LHCN-M2 (cell line): ENCODE measurements around the gene ZNF502. TPM values are rescaled to one million over a fixed set of nuclear protein-coding genes. Genes with fewer than 3 reads are reported as not detected.
"Not testable (repeated sequence)": the region's sequence is repeated elsewhere in the genome, so short reads cannot be mapped to it uniquely, and the experiment has no call there.

ENCODE experiments used
- DNase-seq: peaks from one replicate; pipeline ENCODE4 v3.0.0-alpha.2; 2012; ENCODE audit warnings: low read depth
- polyA plus RNA-seq: library from polyadenylated mRNA; unstranded; fragments of >200 nt; gene quantifications from one replicate; pipeline ENCODE4 v1.2.1, GENCODE V29; 2012; ENCODE audit warnings: missing spikeins
- total RNA-seq: library from RNA; depleted of rRNA; stranded (reverse); fragments of >200 nt; gene quantifications from 2 replicates; pipeline ENCODE4 v1.2.3, GENCODE V29; 2014; rRNA removed

ZNF502 gene
- 2.5 and 4.3 TPM in 2 replicates for total RNA-seq
- polyA plus RNA-seq, result 1.2 TPM

DNA sequence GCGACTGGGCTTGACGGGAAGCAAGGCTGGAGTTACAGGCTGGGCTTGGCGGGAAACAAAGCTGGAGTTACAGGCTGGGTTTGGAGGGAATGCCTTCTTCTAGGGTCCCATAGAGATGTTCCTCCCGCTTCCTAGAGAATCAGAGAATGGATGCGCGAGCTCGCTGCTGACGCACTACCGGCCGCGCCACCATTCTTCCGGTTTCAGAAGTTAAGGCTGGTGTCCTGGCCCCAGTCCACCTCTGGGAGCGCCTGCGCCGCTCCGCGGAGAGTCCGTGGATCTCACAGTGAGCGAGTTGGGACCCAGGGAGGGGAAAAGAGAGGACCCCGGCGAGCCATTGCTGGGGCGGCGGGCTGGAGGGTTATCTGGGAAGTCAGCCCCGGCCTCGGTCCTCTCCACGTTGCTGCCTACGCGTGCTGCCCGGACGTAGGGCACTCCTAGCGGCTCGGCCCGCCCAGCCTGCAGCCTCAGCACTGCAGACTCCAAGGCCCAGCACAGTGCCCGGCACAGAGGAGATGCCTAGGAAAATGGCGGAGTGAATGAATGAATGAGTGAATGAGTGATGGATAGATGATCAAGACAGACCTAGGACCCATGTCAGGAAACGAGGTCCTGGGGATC is at the start of gene ZNF502:
Gene ZNF502, plus strand, starts transcription at position 206 of the 621 bp plus-strand sequence. CDS start 7,602 bp downstream, outside the sequence.
- peak; percentile 80 for DNase-seq

DNA sequence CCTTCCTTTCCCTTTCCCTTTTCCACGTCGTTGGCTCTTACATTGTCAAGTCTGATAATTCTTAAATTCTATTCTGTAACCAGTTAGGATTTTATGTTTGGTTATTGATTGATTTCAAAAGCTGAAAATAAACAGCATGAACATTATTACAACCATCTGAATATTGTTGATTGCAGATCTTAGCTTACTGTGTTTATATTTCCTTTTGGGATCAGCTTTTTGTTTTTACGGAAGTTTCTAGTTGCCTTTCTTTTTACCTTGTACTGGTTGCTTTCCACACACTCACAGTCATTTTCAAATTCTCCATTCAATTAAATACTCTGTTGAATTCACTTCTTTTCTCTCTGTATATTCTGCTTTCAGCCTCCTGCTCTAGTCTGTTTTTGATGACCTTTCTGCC is 47.3 kb upstream of the ZNF502 start:
- no peak for DNase-seq

DNA sequence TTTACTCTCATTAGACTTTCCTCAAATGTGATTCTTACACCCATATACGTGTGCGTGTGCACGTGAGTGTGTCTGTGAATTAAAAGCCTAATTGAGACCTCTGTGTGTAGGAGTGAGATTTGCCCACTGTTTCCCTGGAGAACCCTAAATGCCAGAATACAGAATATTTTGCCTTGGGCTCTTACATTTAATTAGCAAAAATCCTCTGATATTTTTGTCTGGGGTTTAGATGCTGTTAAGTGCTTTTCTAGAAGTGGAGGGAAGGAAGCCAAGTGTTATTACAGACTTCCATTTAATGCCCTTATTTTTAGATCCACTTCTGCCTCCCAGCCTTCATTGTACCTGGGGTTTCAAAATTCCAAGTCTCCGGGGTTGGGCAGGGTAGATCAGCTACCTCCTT is 46.1 kb upstream of the ZNF502 start:
- no peak for DNase-seq

DNA sequence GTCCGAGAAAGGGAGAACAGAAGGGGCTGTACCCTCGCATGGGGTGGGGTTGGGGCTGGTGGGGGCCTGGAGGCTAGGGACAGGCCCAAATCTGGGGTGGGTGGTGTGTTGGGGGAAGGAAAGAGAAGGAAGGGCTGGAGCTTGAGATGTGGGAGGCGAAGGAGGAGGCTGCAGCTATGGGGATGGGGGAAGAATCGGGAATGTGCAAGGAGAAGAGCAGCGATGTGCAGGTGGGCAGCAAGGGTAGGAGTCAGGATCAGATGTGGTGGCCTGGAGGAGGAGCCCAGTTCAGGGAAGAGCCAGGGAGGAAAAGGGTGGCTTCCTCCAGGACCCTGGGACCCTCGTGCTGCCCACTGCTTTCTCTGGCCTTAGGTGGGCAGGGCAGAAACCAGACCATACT is 42.7 kb upstream of the ZNF502 start:
- DNase-seq, result no peak

DNA sequence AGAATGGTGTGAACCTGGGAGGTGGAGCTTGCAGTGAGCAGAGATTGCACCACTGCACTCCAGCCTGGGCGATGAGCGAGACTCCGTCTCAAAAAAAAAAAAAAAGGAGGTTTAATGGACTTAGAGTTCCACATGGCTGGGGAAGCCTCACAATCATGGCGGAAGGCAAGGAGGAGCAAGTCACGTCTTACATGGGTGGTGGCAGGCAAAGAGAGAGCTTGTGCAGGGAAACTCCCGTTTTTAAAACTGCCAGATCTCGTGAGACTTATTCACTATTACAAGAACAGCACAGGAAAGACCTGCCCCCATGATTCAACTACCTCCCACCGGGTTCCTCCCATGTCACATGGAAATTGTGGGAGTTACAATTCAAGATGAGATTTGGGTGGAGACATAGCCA is 39.0 kb upstream of the ZNF502 start:
- not testable (repeated sequence) for DNase-seq

DNA sequence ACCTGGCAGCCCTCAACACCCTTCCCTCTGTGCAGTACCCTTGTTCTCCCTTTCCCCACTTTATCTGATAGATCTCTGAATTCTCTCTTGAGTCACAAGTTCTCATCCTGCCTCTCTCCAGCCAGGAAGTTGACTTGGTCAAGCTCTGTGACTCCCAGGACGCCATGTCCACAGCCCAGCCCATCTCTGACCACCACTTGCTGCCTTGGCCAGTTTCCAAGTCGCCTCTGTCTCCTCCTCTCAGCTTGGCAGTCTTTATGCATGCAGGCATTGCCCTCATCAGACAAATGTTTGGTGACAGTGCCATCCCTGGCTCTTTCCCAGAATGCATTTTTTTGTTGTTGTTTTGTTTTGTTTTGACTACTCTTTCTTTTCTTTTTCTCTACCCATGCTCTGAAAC is 38.2 kb upstream of the ZNF502 start:
- DNase-seq, result peak; percentile 38

DNA sequence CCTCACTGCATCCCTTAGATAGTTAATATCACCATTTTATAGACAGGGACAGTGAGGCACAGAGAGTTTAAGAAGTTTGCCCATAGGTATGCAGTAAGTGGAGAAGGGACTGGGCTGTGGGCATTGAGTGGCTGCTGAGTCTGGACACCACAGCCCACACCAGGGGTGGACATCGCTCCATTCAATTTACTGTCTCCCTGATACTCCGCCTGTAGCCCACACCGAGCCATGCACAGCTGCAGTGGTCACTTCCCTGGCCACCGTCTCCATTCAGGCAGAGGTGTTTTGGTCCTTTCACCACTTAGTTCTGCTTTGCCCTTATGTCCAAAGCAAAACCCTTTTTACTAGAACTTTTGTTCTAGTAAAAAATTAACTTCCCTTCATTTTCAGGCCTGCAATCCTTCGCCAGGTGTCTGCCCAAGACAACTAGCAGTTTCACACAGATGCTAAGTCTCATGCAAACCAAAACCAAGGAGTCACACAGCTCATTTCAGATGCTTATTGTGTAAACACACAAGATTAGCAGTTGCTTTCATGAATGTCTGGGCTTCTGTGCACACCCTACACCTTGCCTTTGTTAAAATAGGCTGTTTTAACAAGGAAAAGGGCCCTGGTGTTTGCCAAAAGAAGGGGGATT is 33.9 kb upstream of the ZNF502 start:
- DNase-seq, result no peak

DNA sequence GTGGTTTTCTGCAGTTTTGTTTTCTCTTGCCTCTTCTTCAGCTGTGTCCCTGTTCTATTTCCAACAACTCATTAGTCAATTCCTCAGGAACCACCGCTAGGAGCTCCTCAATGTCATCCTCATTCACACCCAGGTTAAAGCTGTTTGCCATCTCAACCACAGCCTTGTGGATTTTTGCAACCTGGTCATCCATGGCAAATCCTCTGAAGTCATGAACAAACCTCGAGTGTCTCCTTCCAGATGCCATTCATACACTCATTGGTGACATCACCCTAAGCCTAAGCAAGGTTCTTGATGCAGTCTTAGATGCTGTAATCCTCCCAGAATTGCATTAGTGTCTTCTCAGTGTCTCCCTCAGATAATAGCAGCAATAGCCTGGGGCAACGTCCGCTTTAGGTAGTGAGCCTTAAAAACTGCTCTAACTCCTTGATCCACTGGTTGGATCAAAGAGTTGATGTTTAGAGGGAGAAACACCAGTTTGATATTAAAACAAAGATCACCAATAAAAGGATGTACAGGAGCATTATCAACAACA is 31.5 kb upstream of the ZNF502 start:
- peak; percentile 36 for DNase-seq

DNA sequence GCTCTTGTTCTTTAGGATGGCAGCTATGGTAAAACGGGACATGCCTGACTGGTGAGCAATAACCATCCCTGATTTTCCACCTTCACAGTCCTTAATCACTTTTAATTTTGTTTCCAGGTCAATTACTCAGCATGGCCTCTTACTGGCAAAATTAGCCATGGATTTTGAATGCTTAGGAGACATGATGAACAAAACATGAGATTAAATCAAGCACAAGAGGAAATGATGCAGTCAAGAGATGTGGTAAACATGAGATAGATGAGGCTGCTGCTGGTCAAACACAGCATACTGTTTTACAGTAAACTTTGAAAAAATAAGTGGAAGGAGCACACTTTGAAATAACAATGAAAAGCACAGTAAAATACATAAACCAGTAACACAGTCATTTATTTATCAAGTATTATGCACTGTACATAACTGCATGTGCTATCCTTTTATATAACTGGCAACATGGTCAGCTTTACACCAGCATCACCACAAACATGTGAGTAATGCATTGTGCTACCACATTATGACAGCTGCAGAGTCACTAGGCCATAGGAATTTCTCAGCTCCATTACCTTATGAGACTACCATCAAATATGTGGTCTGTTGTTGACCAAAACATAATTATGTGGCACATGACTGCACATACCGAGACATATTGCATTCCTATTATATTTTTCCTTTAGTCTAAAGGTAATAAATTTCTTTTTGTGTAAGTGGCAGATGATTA is 30.1 kb upstream of the ZNF502 start:
- peak; percentile 99 for DNase-seq

DNA sequence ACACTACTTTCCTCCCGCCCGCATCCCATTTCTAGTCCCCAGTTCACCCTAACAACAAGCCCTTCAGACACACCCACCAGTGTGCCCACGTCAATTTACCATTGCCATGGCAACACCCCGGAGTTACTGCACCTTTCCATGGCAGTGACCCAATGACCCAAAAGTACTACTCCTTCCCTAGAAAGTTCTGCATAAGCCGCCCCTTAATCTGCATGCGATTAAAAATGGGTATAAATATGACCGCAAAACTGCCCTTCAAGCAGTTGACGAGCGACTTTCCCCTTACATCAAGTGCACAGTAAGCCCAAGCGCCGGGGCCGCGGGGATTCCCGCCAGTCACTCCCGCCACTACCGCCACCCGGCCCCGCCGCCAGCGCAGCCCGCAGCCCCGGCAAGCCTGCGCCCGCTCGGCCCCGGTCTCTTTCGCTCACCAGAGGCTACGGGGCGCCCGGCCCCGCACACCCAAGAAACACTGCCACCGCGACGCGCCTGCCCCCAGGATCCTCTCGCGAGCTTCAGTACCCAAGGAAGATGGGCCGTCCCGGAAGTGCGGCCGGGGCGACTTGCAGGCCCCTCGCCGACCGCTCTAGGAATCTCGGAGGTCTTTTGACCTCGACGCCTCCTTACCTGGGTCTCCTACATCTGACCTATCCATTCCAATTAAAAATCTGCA is 27.2 kb upstream of the ZNF502 start:
- no peak for DNase-seq

DNA sequence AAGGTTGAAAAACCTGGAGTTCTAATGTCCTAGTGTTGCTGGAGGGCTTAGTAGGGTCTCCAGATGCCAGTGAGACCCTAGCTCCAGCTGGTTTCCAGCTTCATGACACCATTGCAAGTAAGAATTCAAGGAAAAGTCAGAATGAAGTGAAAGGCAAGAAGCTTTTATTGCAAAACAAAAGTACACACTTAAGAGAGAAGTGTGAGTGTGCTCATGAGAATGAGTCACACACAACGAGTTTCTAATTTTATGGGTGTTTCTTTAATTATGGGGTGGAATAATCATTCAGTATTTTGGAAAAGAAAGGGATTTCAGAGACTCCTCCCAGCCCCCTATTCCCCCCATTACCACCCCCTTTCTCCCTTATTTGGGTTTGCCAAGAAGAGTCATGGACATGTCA is 24.6 kb upstream of the ZNF502 start:
- DNase-seq, result no peak

DNA sequence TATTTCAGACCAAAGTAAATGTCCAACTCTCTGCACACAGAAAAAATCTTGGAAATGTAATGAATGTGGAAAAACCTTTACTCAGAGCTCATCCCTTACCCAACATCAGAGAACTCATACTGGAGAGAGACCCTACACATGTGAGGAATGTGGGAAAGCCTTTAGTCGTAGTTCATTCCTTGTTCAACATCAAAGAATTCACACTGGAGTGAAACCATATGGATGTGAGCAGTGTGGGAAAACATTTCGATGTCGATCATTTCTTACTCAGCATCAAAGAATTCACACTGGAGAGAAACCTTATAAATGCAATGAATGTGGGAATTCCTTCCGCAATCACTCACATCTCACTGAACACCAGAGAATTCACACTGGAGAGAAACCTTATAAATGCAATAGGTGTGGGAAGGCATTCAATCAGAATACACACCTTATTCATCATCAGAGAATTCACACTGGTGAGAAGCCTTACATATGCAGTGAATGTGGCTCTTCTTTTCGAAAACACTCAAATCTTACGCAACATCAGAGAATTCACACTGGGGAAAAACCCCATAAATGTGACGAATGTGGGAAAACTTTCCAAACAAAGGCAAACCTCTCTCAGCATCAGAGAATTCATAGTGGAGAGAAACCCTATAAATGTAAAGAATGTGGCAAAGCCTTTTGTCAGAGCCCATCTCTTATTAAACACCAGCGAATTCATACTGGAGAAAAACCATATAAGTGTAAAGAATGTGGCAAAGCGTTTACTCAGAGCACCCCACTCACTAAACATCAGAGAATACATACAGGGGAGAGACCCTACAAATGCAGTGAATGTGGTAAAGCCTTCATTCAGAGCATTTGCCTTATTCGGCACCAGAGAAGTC is 9.0 kb downstream of the ZNF502 start:
- DNase-seq, result no peak

DNA sequence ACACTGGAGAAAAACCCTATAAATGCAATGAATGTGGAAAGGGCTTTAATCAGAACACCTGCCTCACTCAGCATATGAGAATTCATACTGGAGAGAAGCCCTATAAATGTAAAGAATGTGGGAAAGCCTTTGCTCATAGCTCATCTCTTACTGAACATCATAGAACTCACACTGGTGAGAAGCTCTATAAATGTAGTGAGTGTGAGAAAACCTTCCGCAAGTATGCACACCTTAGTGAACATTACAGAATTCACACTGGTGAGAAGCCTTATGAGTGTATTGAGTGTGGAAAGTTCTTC is 9.6 kb downstream of the ZNF502 start:
- DNase-seq, result no peak

DNA sequence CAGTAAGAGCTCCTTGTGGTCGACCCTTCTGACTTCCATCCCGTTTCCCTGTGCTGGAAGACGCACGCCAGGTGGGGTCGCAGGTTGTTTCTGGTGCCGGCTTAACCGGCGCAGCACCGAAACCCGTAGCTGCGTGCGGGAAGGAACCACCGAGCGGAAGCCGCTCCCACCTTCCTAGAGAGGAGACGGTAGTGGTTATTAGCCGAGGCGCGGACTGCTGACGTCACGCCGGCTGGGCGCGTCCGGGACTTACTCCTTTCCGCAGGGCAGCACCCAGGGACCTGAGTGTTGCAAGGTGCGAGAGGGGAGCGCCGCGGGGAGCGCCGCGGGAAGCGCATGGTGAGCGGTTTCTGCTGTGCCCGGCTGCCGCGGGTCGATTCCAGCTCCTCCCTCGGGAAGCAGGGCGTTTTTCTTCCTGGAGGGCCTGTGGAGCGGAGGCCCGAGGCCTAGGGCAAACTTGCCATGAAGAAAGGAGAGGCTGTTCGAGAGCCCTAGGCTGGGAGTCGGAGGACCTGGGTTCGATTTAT is 17.0 kb downstream of the ZNF502 start, which contains the start of gene ZNF501:
Gene ZNF501, plus strand, starts transcription at position 252 of the 527 bp plus-strand sequence. CDS start 4,787 bp downstream, outside the sequence.
- DNase-seq, result peak; percentile 62

DNA sequence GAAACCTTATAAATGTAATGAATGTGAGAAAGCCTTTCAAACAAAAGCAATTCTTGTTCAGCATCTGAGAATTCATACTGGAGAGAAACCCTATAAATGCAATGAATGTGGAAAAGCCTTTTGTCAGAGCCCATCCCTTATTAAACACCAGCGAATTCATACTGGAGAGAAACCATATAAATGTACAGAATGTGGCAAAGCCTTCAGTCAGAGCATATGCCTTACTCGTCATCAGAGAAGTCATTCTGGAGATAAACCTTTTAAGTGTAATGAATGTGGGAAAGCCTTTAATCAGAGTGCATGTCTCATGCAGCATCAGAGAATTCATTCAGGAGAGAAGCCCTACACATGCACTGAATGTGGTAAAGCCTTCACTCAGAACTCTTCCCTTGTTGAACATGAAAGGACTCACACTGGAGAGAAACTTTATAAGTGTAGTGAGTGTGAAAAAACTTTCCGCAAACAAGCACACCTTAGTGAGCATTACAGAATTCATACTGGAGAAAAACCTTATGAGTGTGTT is 22.2 kb downstream of the ZNF502 start:
- DNase-seq, result no peak

DNA sequence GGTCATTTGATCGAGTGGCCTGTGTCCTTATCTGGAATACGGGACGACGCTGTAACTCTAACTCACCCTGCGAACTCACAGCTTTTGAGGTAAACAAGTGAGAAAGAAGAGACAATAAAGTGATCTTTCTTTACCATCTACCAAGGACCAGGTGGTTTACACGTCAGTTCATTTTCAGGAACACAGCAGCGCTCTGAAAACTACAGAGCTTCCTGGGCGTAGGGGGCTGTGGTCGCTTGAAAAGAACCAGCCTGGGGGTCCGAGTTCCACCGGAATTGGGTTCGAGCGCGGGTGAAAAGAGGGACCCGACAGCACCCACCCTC is 48.6 kb downstream of the ZNF502 start:
- no peak for DNase-seq

DNA sequence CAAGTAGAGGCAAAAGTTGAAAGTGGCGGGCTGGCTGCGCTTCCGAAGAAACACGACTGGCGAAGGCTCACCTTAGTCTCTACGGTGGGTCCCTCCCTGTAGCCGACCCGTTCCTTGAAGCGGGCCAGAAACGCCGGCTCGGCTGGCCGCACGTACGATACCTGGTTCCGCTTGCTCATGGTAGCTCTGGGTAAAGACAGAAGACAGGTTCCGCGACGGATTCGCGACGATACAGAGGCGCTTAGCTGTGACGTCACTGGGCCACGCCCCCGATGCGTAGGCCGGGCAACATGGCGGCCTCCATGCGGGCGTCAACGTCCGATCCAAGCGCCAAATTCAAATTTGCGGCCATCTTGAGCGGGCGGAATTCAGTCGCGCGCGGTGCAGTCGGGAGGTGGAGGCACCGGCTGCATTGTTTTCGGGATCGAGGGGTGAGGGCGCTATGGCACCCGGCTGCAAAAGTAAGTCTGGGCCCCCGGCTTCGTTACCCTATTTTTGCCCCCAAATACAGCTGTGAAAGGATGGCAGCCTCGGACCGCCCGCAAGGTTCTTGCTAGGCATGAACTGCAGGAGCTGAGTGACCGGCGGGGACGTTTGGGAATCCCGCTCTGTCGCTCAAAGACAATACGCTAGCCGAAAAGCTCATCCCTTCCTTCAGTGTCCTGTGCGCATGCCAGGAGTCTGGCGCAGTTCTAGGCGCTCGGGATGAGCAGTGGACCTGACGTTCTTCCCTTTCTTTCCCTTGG is 49.1 kb downstream of the ZNF502 start, which contains the start of the genes KIAA1143 and KIF15:
Gene KIAA1143, minus strand, starts transcription at position 196 of the 746 bp plus-strand sequence. Its CDS starts 17 bp downstream, at position 179.
Gene KIF15, plus strand, starts transcription at position 371 of the 746 bp plus-strand sequence. Its CDS starts 72 bp downstream, at position 443.
- DNase-seq, result peak; percentile 94

DNA sequence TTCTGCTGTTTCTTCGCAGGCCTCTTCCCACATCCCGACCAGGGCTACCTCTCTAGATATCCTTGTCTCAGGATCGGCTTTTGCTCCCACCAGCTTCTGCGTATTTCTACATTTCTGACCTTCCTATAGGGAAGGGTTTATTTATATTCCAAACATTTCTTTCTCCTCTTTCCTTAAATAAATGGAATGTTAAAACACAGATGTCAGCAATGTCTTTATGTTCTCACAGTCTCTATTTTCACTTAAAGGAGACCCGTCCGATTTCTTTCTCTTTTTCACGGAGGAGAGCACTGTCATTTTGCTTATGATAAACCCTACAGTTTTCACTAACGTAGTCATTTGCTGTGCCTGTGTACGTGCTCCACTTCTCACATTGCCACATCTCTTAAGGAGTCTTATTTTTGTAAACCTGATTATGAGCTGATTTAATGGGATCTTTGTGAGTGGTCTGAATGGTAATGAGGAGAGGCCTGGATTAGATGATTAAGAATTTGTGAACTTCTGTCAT is 49.8 kb downstream of the ZNF502 start:
- peak; percentile 22 for DNase-seq

DNA sequence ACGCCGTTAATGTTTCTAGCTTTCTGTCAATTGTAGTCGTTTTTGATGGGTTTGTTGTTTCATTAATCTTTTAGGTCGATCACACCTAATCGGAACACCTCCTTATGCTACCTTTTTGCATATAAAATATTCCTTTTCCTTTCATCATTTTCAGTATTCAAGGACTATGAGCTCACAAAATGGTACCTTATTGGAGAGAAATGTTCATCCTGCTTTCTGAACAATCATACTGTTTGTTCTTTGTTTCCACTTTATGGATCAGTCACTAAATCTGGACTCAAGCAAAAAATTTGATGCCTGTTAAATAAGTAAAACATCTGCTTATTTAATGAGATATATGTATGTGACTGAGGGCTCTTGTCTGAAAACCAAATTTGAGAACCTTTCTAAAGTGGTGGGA is 50.2 kb downstream of the ZNF502 start:
- no peak for DNase-seq
